Lower lobe of right lung (tissue), 2 donors: ENCODE data around the gene PSMD6. TPM values are rescaled to one million over a fixed set of nuclear protein-coding genes. Genes with fewer than 3 reads are reported as not detected.

Experiments used
- ATAC-seq, 2 donors: fragments of 200-7000 bp; cut with Tn5 transposase; one replicate each; pipeline ENCODE4 v1.9.1; 2020 to 2022; ENCODE audit warnings: mild to moderate bottlenecking in 2 of 2, moderate library complexity in 2 of 2
- DNase-seq: peaks from one replicate; pipeline ENCODE4 v3.0.0-alpha.2; 2020
- H3K27ac ChIP-seq: fragments of 200-600 bp; one replicate; pipeline ENCODE4 v1.8.0; 2022
- H3K27me3 ChIP-seq: fragments of 200-600 bp; one replicate; pipeline ENCODE4 v1.8.0; 2022; ENCODE audit warnings: low read depth
- H3K36me3 ChIP-seq: fragments of 200-600 bp; one replicate; pipeline ENCODE4 v1.8.0; 2022; ENCODE audit warnings: mild to moderate bottlenecking
- H3K4me1 ChIP-seq: fragments of 200-600 bp; one replicate; pipeline ENCODE4 v1.8.0; 2022
- H3K4me3 ChIP-seq: fragments of 200-600 bp; one replicate; pipeline ENCODE4 v1.8.0; 2022; ENCODE audit warnings: mild to moderate bottlenecking
- H3K9me3 ChIP-seq: fragments of 200-600 bp; one replicate; pipeline ENCODE4 v1.8.0; 2022
- CTCF ChIP-seq: fragments of 200-600 bp; IDR thresholded peaks from one replicate; pipeline ENCODE4 v1.8.0; 2022; ENCODE audit warnings: antibody characterized with exemption, mild to moderate bottlenecking
- intact Hi-C: fragments of 100-400 bp; cut with DNase I; formaldehyde crosslinking; loops from one replicate; pipeline ENCODE4 v1.11.0; 2022
- total RNA-seq: library from RNA; stranded (reverse); fragmentation: NEBNext Ultra II Directional; extraction: Animal tissue kit (Norgen Biotek cat#: 25700); gene quantifications from one replicate; pipeline ENCODE4 v1.2.1, GENCODE V29; 2021
- donor health status: DM: no; HTN: yes; CAD: no; lungs with severe emphysema.

The PSMD6 gene
- total RNA-seq, 1 donor from 2014 or later, result 51.1 TPM

DNA sequence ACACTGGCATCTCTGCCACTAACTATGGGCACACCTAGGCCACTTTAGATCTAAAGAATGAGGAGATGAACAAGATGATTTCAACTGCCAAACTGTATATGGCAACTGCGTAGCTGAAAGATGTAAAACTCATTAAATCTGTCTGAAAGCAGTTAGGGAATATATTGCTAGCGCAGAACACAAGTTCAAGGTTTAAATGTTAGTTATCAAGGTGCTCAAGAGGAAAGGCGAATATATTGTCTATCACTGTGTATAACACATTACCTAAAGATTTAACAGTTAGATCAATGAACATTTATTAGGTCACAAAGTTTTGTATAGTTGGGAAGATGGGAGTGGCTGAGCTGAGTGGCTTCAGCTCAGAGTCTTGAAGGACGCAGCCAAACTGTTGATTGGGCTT lies 33.9 kb upstream of the PSMD6 start:
- TF ChIP-seq CTCF, result no peak
- no peak overlapping the region for H3K27ac ChIP-seq
- H3K4me3 ChIP-seq, result no peak overlapping the region
- DNase-seq, result no peak
- intact Hi-C loops, result no loop called here
- no peaks in the 10 kb centered on the region for H3K36me3 ChIP-seq
- no peaks in the 10 kb centered on the region for H3K27me3 ChIP-seq
- ATAC-seq, result no peak
- H3K9me3 ChIP-seq, result no peaks in the 10 kb centered on the region
- H3K4me1 ChIP-seq, result no peaks in the 10 kb centered on the region

DNA sequence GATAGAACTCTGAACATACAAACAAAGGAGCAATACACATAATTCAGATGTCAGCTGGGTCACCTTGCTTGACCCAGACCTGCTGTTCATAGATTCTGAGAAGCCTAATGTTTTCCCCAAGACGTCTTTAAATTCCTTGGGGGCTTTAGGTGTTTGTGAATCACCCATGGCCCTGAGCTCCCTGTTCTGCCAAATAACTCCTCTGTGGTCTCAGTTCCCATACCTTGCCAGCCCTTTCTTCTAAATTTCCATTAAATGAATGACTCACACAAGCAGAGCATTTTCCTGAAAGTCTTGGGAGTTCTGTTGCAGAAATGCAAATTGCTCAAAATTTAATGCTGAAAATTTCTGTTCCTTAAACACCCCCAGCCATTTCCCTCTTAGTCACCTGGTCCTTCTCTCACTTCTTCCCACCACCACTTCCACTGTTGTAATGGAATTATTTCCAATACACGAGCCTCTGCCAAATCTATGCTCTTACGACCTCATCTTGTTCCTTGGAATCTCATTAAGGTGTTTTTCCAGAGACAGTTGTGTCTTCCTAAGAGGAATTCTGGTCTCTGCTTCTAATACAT lies 33.4 kb upstream of the PSMD6 start:
- DNase-seq (no peak), ATAC-seq (no peak)
- TF ChIP-seq CTCF, result no peak
- Histone ChIP-seq H3K4me3 (no peak overlapping the region), H3K36me3 (no peaks in the 10 kb centered on the region), H3K27me3 (no peaks in the 10 kb centered on the region), H3K9me3 (no peaks in the 10 kb centered on the region), H3K4me1 (no peaks in the 10 kb centered on the region), H3K27ac (no peak overlapping the region)
- intact Hi-C loops, result no loop called here

DNA sequence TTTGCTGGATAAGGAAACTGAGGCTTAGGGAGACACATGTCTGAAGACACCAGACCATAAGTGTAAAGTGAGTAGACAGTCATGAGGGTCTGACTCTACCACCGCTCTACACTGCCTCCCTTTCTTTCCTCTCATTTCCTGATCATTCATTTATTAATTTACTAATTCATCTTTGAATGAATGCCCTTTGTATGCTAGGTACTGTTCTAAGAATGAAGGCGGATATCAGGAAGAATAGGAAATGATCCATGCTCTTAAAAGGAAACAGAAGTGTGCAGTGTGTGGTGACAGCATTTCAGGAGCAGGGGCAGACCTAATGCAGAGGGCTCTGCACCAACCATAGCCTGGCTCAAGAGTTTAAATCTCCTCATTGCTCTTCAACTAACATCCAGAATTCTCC lies 31.8 kb upstream of the PSMD6 start:
- Histone ChIP-seq H3K36me3 (no peaks in the 10 kb centered on the region), H3K27me3 (no peaks in the 10 kb centered on the region), H3K27ac (no peak overlapping the region), H3K4me3 (no peak overlapping the region), H3K4me1 (no peaks in the 10 kb centered on the region), H3K9me3 (no peaks in the 10 kb centered on the region)
- intact Hi-C loops, result no loop called here
- TF ChIP-seq CTCF, result no peak
- no peak for DNase-seq
- no peak for ATAC-seq

DNA sequence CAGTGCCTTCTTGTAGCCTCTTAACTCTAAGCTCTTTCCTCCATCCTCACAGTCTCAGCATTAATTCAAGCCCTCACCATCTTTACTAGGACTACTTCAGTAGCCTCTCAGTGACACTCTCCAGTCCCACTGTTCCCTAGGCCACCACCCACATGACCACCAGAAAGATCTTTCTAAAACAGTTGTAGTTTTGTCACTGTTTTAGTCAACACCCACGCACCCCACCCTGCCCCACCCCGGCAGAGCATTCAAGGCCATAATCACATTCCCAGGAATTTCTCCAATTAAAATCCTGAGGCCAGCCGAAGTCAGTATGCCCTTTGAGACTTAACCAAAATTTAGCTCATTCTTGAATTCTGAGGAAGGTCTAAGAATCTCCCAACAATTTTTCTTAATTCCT lies 31.2 kb upstream of the PSMD6 start:
- H3K36me3 ChIP-seq, result no peaks in the 10 kb centered on the region
- TF ChIP-seq CTCF, result no peak
- intact Hi-C loops, result no loop called here
- no peak overlapping the region for H3K27ac ChIP-seq
- ATAC-seq (no peak), DNase-seq (no peak)
- no peaks in the 10 kb centered on the region for H3K4me1 ChIP-seq
- no peak overlapping the region for H3K4me3 ChIP-seq
- no peaks in the 10 kb centered on the region for H3K27me3 ChIP-seq
- no peaks in the 10 kb centered on the region for H3K9me3 ChIP-seq

DNA sequence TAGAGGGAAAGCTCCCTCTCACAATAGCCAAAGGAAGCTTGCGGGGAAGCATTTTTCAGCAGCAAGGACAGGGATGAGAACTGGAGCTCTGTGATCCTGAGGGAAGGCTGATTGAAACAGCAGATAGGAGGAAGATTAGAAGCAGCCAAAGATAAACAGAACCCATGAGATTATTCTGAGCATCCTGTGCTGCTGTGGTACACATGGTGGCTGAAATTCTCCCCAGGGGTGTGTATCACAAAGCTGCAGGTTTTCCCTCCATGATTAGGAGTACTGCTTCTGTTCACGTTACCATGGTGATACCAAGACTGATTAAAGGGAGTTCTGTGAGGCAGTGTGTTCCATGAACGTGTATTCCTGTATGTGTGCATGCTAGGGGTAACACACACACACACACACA lies 30.3 kb upstream of the PSMD6 start:
- no peak for ATAC-seq
- no peaks in the 10 kb centered on the region for H3K27me3 ChIP-seq
- no peaks in the 10 kb centered on the region for H3K9me3 ChIP-seq
- no peak for DNase-seq
- H3K36me3 ChIP-seq, result no peaks in the 10 kb centered on the region
- no peaks in the 10 kb centered on the region for H3K4me1 ChIP-seq
- no peak overlapping the region for H3K27ac ChIP-seq
- intact Hi-C loops, result no loop called here
- no peak overlapping the region for H3K4me3 ChIP-seq
- TF ChIP-seq CTCF, result no peak

GRCh38 chr3:64053117-64053516 lies 29.8 kb upstream of the PSMD6 start:
- intact Hi-C loops, result no loop called here
- no peaks in the 10 kb centered on the region for H3K9me3 ChIP-seq
- H3K4me1 ChIP-seq, result no peaks in the 10 kb centered on the region
- H3K36me3 ChIP-seq, result no peaks in the 10 kb centered on the region
- DNase-seq (no peak), ATAC-seq (no peak)
- TF ChIP-seq CTCF, result no peak
- H3K27me3 ChIP-seq, result no peaks in the 10 kb centered on the region
- H3K27ac ChIP-seq, result no peak overlapping the region
- H3K4me3 ChIP-seq, result no peak overlapping the region
